H1 (cell line): Measurements from ENCODE around the gene CCDC13. TPM values are rescaled to one million over a fixed set of nuclear protein-coding genes. Genes with fewer than 3 reads are reported as not detected.

Experiments used
- CTCF ChIA-PET: fragments of 300-600 bp; sonication (Branson Sonifier 250); formaldehyde crosslinking; loops from one replicate; lab custom pipeline; 2021; ENCODE audit not compliant: partially characterized antibody; lab: Charles Lee
- POLR2A ChIA-PET: fragments of 300-600 bp; sonication (Branson Sonifier 250); formaldehyde crosslinking; loops from one replicate; lab custom pipeline; 2021; ENCODE audit warnings: inconsistent platforms; ENCODE audit not compliant: partially characterized antibody; lab: Charles Lee
- DNase-seq, 2 experiments: peaks; one replicate each; pipeline versions ENCODE4 v3.0.0 to v3.0.0-alpha.2; 2010 to 2022; ENCODE audit warnings: low spot score in 2 of 2, low read depth in 1 of 2, mixed read lengths in 1 of 2
- FAIRE-seq: peaks from 2 replicates; lab custom pipeline; 2011; peaks lifted over from hg19 to GRCh38; lab: Jason Lieb, UNC
- H2AFZ ChIP-seq: 2 replicates; pipeline ENCODE4 v1.8.1; 2012; ENCODE audit warnings: low read length, inconsistent platforms
- H2AK5ac ChIP-seq: 2 replicates; pipeline ENCODE4 v1.6.1; 2013; ENCODE audit warnings: low read depth, low read length
- H2BK120ac ChIP-seq: replicated peaks from 2 replicates; pipeline ENCODE3; 2013; ENCODE audit warnings: low read depth, low read length, inconsistent platforms
- H2BK12ac ChIP-seq: 2 replicates; pipeline ENCODE4 v1.6.1; 2013; ENCODE audit warnings: low read depth, low read length
- H2BK15ac ChIP-seq: 2 replicates; pipeline ENCODE4 v1.6.1; 2013; ENCODE audit warnings: low read length
- H2BK20ac ChIP-seq: 2 replicates; pipeline ENCODE4 v1.6.1; 2013; ENCODE audit warnings: low read length
- H2BK5ac ChIP-seq: 2 replicates; pipeline ENCODE4 v1.6.1; 2013; ENCODE audit warnings: low read depth, low read length
- H3K14ac ChIP-seq: 2 replicates; pipeline ENCODE4 v1.6.1; 2013; ENCODE audit warnings: inconsistent platforms; ENCODE audit not compliant: insufficient read length
- H3K18ac ChIP-seq: 2 replicates; pipeline ENCODE4 v1.6.1; 2013; ENCODE audit warnings: low read length; ENCODE audit errors: extremely low read depth
- H3K23ac ChIP-seq: 2 replicates; pipeline ENCODE4 v1.6.1; 2013; ENCODE audit warnings: inconsistent platforms; ENCODE audit not compliant: insufficient read length
- H3K23me2 ChIP-seq: 2 replicates; pipeline ENCODE4 v1.6.1; 2013; ENCODE audit warnings: low read depth, low read length
- H3K27ac ChIP-seq: 2 replicates; pipeline ENCODE4 v1.6.1; 2011; ENCODE audit warnings: low read depth, low read length, inconsistent platforms
- H3K27me3 ChIP-seq, 4 experiments: replicated peaks in 1 of 4; 1 replicate in 1 of 4; 2 replicates in 3 of 4; pipeline versions ENCODE4 v1.6.1 to v1.8.1; 2011 to 2013; ENCODE audit warnings: low read length in 3 of 4, mild to moderate bottlenecking in 3 of 4, inconsistent platforms in 2 of 4, mixed read lengths in 2 of 4, moderate library complexity in 1 of 4; ENCODE audit not compliant: control insufficient read depth in 3 of 4, insufficient read depth in 3 of 4; ENCODE audit errors: extremely low read depth in 1 of 4
- H3K36me3 ChIP-seq, 4 experiments: 2 replicates each; pipeline versions ENCODE4 v1.6.1 to v1.8.1; 2011 to 2013; ENCODE audit warnings: mild to moderate bottlenecking in 4 of 4, low read length in 3 of 4, moderate library complexity in 2 of 4, control low read depth in 1 of 4, inconsistent platforms in 1 of 4; ENCODE audit not compliant: insufficient read depth in 4 of 4, control insufficient read depth in 2 of 4
- H3K4ac ChIP-seq: replicated peaks from 2 replicates; pipeline ENCODE3; 2013; ENCODE audit warnings: low read length, low read depth, mixed read lengths, inconsistent platforms; ENCODE audit not compliant: insufficient read length
- H3K4me1 ChIP-seq, 4 experiments: replicated peaks in 1 of 4; 1 replicate in 1 of 4; 2 replicates in 3 of 4; pipeline versions ENCODE4 v1.6.1 to v1.8.1; 2011 to 2013; ENCODE audit warnings: low read length in 3 of 4, inconsistent platforms in 2 of 4, mixed read lengths in 1 of 4; ENCODE audit not compliant: insufficient read depth in 4 of 4, control insufficient read depth in 3 of 4
- H3K4me2 ChIP-seq, 2 experiments: 2 replicates each; pipeline versions ENCODE4 v1.6.1 to v1.8.1; 2011 to 2013; ENCODE audit warnings: low read depth in 2 of 2, low read length in 2 of 2, control low read depth in 1 of 2, inconsistent platforms in 1 of 2, mild to moderate bottlenecking in 1 of 2; ENCODE audit not compliant: insufficient read depth in 1 of 2
- H3K4me3 ChIP-seq, 4 experiments: fragments of 200-600, 300-600 bp in 1 of 4; sonication (generic), shearing (Covaris generic), sonication (Bioruptor Twin) in 1 of 4; 2 replicates each; pipeline versions ENCODE4 v1.5.1 to v1.8.1; 2011 to 2016; ENCODE audit warnings: low read length in 4 of 4, low read depth in 3 of 4, control low read depth in 2 of 4, inconsistent platforms in 2 of 4, mild to moderate bottlenecking in 2 of 4, mixed read lengths in 1 of 4, moderate library complexity in 1 of 4; ENCODE audit not compliant: insufficient read depth in 2 of 4; ENCODE audit errors: extremely low read depth in 1 of 4
- H3K56ac ChIP-seq: replicated peaks from 2 replicates; pipeline ENCODE3; 2013; ENCODE audit warnings: low read depth, mild to moderate bottlenecking, mixed read lengths, low read length, inconsistent platforms; ENCODE audit not compliant: insufficient read length
- H3K79me1 ChIP-seq: 2 replicates; pipeline ENCODE4 v1.6.1; 2013; ENCODE audit warnings: low read depth, low read length, control low read depth
- H3K79me2 ChIP-seq, 2 experiments: 2 replicates each; pipeline versions ENCODE4 v1.6.1 to v1.8.1; 2012 to 2013; ENCODE audit warnings: low read length in 2 of 2, mild to moderate bottlenecking in 2 of 2, inconsistent platforms in 1 of 2; ENCODE audit not compliant: insufficient read depth in 2 of 2, control insufficient read depth in 1 of 2
- H3K9ac ChIP-seq, 4 experiments: replicated peaks in 1 of 4; 1 replicate in 1 of 4; 2 replicates in 3 of 4; pipeline versions ENCODE4 v1.6.1 to v1.8.1; 2011 to 2013; ENCODE audit warnings: low read depth in 3 of 4, low read length in 3 of 4, control low read depth in 2 of 4, mild to moderate bottlenecking in 2 of 4, moderate library complexity in 2 of 4, inconsistent platforms in 1 of 4; ENCODE audit errors: extremely low read depth in 1 of 4
- H3K9me3 ChIP-seq, 2 experiments: 2 replicates each; pipeline versions ENCODE4 v1.6.1 to v1.8.1; 2012 to 2013; ENCODE audit warnings: mild to moderate bottlenecking in 2 of 2, moderate library complexity in 2 of 2, control low read depth in 1 of 2, inconsistent platforms in 1 of 2, low read depth in 1 of 2, low read length in 1 of 2, mixed read lengths in 1 of 2; ENCODE audit not compliant: insufficient read depth in 2 of 2
- H4K20me1 ChIP-seq, 2 experiments: replicated peaks in 1 of 2; 2 replicates each; pipeline versions ENCODE3 to v1.8.1; 2011 to 2013; ENCODE audit warnings: inconsistent platforms in 2 of 2, low read length in 2 of 2, mild to moderate bottlenecking in 1 of 2; ENCODE audit not compliant: insufficient read depth in 2 of 2, control insufficient read depth in 1 of 2
- H4K5ac ChIP-seq: 2 replicates; pipeline ENCODE4 v1.6.1; 2013; ENCODE audit warnings: low read length, low read depth, mixed read lengths, inconsistent platforms; ENCODE audit not compliant: insufficient read length
- H4K8ac ChIP-seq: 2 replicates; pipeline ENCODE4 v1.8.0; 2013; ENCODE audit warnings: mild to moderate bottlenecking, moderate library complexity, low read length, inconsistent platforms; ENCODE audit not compliant: insufficient read depth; ENCODE audit errors: extremely low read depth
- H4K91ac ChIP-seq: replicated peaks from 2 replicates; pipeline ENCODE3; 2013; ENCODE audit warnings: low read length, mixed read lengths, inconsistent platforms; ENCODE audit not compliant: insufficient read length
- BCL11A ChIP-seq, 2 experiments: IDR thresholded peaks; one replicate each; pipeline ENCODE4 v1.6.1; 2011; ENCODE audit warnings: low read depth in 2 of 2, low read length in 2 of 2, mild to moderate bottlenecking in 2 of 2
- CBX8 ChIP-seq: fragments of 300-800, 300-1000 bp; sonication (generic); IDR thresholded peaks from 2 replicates; pipeline ENCODE4 v1.7.1; 2016; ENCODE audit warnings: low read depth, low read length, borderline replicate concordance
- CHD2 ChIP-seq: IDR thresholded peaks from 2 replicates; pipeline ENCODE4 v1.6.1; 2012; ENCODE audit warnings: low read length, improper control_type of control experiment
- EGR1 ChIP-seq: IDR thresholded peaks from 2 replicates; pipeline ENCODE4 v1.6.1; 2011; ENCODE audit warnings: low read depth, low read length, borderline replicate concordance
- HDAC2 ChIP-seq, 2 experiments: fragments of 300-600 bp in 1 of 2; sonication (generic) in 1 of 2; IDR thresholded peaks; 2 replicates each; pipeline ENCODE4 v1.6.1; 2011 to 2012; ENCODE audit warnings: low read depth in 2 of 2, low read length in 2 of 2, mild to moderate bottlenecking in 2 of 2, moderate library complexity in 2 of 2, borderline replicate concordance in 1 of 2, inconsistent platforms in 1 of 2
- MAFK ChIP-seq: IDR thresholded peaks from 2 replicates; pipeline ENCODE4 v1.6.1; 2012; ENCODE audit warnings: low read depth, mild to moderate bottlenecking, improper control_type of control experiment, low read length
- NANOG ChIP-seq: IDR thresholded peaks from 2 replicates; pipeline ENCODE4 v1.6.1; 2011; ENCODE audit warnings: low read length, low read depth, mild to moderate bottlenecking, inconsistent platforms; ENCODE audit not compliant: insufficient read depth, poor library complexity, severe bottlenecking
- SAP30 ChIP-seq: fragments of 300-600 bp; sonication (generic); IDR thresholded peaks from 2 replicates; pipeline ENCODE4 v1.7.1; 2012; ENCODE audit warnings: low read length, moderate library complexity, mild to moderate bottlenecking, inconsistent platforms; ENCODE audit not compliant: insufficient read depth, insufficient replicate concordance
- SIRT6 ChIP-seq: IDR thresholded peaks from one replicate; pipeline ENCODE4 v1.7.1; 2012; ENCODE audit warnings: low read length, inconsistent platforms
- SP1 ChIP-seq: IDR thresholded peaks from 2 replicates; pipeline ENCODE4 v1.6.1; 2011; ENCODE audit warnings: low read depth, low read length
- SP2 ChIP-seq: IDR thresholded peaks from 2 replicates; pipeline ENCODE4 v1.6.1; 2012; ENCODE audit warnings: mild to moderate bottlenecking, low read length, inconsistent platforms
- TAF1 ChIP-seq: IDR thresholded peaks from 2 replicates; pipeline ENCODE4 v1.6.1; 2011; ENCODE audit warnings: mild to moderate bottlenecking, low read depth, low read length
- TAF7 ChIP-seq: optimal IDR thresholded peaks from 2 replicates; pipeline ENCODE3; 2011; ENCODE audit warnings: low read depth, mild to moderate bottlenecking, inconsistent platforms, low read length, moderate library complexity, borderline replicate concordance
- WGBS, 2 experiments: shearing (Covaris generic) in 1 of 2; methylation state at CpG; one replicate each; pipeline versions ENCODE4 v1.1.6 to v1.1.7; 2013 to 2015; ENCODE audit warnings: low lambda C conversion rate in 2 of 2, mixed read lengths in 2 of 2, inconsistent platforms in 1 of 2, low coverage in 1 of 2, missing lambda C conversion rate in 1 of 2; ENCODE audit not compliant: insufficient replicate concordance in 2 of 2, insufficient coverage in 1 of 2, insufficient read length in 1 of 2; ENCODE audit errors: extremely low coverage in 1 of 2, missing lambda C conversion rate in 1 of 2; 5-methylcytosine and 5-hydroxymethylcytosine counted together
- polyA plus RNA-seq, 7 experiments: library from polyadenylated mRNA; depleted of rRNA in 3 of 7; stranded (reverse) in 5 of 7; unstranded in 2 of 7; fragments of >200 nt in 5 of 7; fragments of 200-250 nt in 2 of 7; gene quantifications; 1 replicate in 5 of 7; 2 replicates in 1 of 7; 4 replicates in 1 of 7; pipeline versions ENCODE4 v1.2.1 to v1.2.3, GENCODE V29; 2011 to 2013; ENCODE audit warnings: missing spikeins in 2 of 7, mixed read lengths in 2 of 7
- total RNA-seq: library from RNA; stranded (reverse); fragmentation: NEBNext Ultra II Directional; extraction: Animal tissue kit (Norgen Biotek cat#: 25700); gene quantifications from 2 replicates; pipeline ENCODE4 v1.2.1, GENCODE V29; 2021

The CCDC13 gene
- total and polyA plus RNA-seq, 2 of the 8 experiments (the other 6 are each of a cell fraction or from before 2014, with no cell fraction given): 0.06 TPM; not detected in 1

- H3K36me3 ChIP-seq: peaks cover 0 to 9% (median 4%) of the 10 kb centered on the region in 4 experiments; a peak in 4 of 8 replicates
- no peak overlapping the region for H3K4ac ChIP-seq
- H3K18ac ChIP-seq: no peak overlapping the region
- no peak overlapping the region for H4K5ac ChIP-seq
- H4K91ac ChIP-seq: no peak overlapping the region
- no peaks in the 10 kb centered on the region for H3K27me3 ChIP-seq
- no peaks in the 10 kb centered on the region for H3K23me2 ChIP-seq
- no peak overlapping the region for H2AFZ ChIP-seq
- H4K8ac ChIP-seq: no peak overlapping the region
- H3K79me2 ChIP-seq: no peaks in the 10 kb centered on the region
- H2BK15ac ChIP-seq: no peak overlapping the region
- H3K4me3 ChIP-seq: no peak overlapping the region
- H3K14ac ChIP-seq: no peak overlapping the region
- H3K4me2 ChIP-seq: no peak overlapping the region
- no peak overlapping the region for H2BK5ac ChIP-seq
- POLR2A ChIA-PET: interaction anchor here (1.3 kb wide), 1 partner anchor 23 kb away, joined by 6 read pairs; no protein-coding TSS in a partner anchor
- no peak for DNase-seq
- peaks cover 0 to 3% of the 10 kb centered on the region in 2 experiments for H4K20me1 ChIP-seq
- no peak overlapping the region for H2BK20ac ChIP-seq
- H2BK12ac ChIP-seq: no peak overlapping the region
- no peak overlapping the region for H2BK120ac ChIP-seq
- no peak overlapping the region for H2AK5ac ChIP-seq
- no peaks in the 10 kb centered on the region for H3K9me3 ChIP-seq
- TF ChIP-seq BCL11A (IDR thresholded peaks at IDR 0.05; ENCODE audit: low read depth in 2 of 2, low read length in 2 of 2) (no peak), SP1 (no peak), CBX8 (no peak), NANOG (no peak), EGR1 (no peak), TAF7 (no peak), SAP30 (no peak), SIRT6 (no peak), MAFK (no peak), HDAC2 (IDR thresholded peaks at IDR 0.05; ENCODE audit: borderline replicate concordance in 1 of 2, low read depth in 2 of 2, low read length in 2 of 2) (no peak), TAF1 (no peak), SP2 (no peak), CHD2 (no peak)
- FAIRE-seq: no peak
- no peak overlapping the region for H3K23ac ChIP-seq
- H3K79me1 ChIP-seq: no peaks in the 10 kb centered on the region
- CTCF ChIA-PET: interaction anchor here (0.5 to 3.7 kb wide), 28 partner anchors 10 to 244 kb away, joined by 3 to 28 read pairs (median 5); partner anchors contain the start of gene ACKR2
- H3K4me1 ChIP-seq: peaks cover 0 to 3% (median 0%) of the 10 kb centered on the region in 4 experiments; a peak in 2 of 7 replicates
- H3K56ac ChIP-seq: no peak overlapping the region
- 80% methylated on average over 3 of the region's 3 CpGs; no CpG with 5 or more reads in 1 of the 2 experiments for WGBS, 2 experiments
- H3K9ac ChIP-seq: no peak overlapping the region
- no peak overlapping the region for H3K27ac ChIP-seq
Observed at GRCh38 chr3:42780398-42780797, 7.3 kb upstream of the CCDC13 start.
